BE2C (cell line): ENCODE results near the gene CYP4V2.
"Not testable (repeated sequence)": the region's sequence is repeated elsewhere in the genome, so short reads cannot be mapped to it uniquely, and the experiment has no call there.

Experiments
- DNase-seq: peaks from one replicate; pipeline ENCODE4 v3.0.0-alpha.2; 2020
- H3K27me3 ChIP-seq: fragments of 250-450 bp; sonication (Bioruptor Pico); 2 replicates; pipeline ENCODE4 v1.5.1; 2020; ENCODE audit warnings: mild to moderate bottlenecking
- H3K36me3 ChIP-seq: fragments of 250-450 bp; sonication (Bioruptor Pico); 2 replicates; pipeline ENCODE4 v1.5.1; 2020; ENCODE audit warnings: mild to moderate bottlenecking
- H3K4me1 ChIP-seq: fragments of 250-450 bp; sonication (Bioruptor Pico); 2 replicates; pipeline ENCODE4 v1.5.1; 2020
- H3K4me3 ChIP-seq: 2 replicates; pipeline ENCODE4 v1.5.1; 2011; ENCODE audit warnings: low read depth, low read length
- H3K9me3 ChIP-seq: fragments of 250-450 bp; sonication (Bioruptor Pico); 2 replicates; pipeline ENCODE4 v1.5.1; 2020
- TF ChIP-seq, protein P1 (sequence below): IDR thresholded peaks from 2 replicates; pipeline ENCODE4 v1.5.1; 2012; ENCODE audit warnings: mild to moderate bottlenecking, low read depth, low read length

The CYP4V2 gene

DNA sequence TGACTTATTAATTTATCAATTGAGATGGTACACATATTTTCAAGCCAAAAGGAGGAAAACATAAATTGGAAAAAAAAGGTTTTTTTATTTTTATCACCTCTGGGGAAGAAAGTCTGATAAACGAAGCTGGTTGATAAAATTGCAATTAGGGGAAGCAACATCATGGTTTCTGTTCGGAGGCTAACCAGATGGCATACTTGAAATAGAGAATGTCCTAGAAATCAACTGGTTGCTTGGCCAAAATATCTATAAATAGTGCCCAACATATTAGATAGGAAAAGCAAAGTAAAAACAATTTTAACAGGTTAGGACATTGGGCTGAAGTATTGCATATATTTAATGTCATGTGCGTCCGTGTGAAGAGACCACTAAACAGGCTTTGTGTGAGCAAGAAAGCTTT, 50.2 kb downstream of the CYP4V2 start:
- Histone ChIP-seq H3K36me3 (no peaks in the 10 kb centered on the region), H3K4me3 (no peak overlapping the region), H3K4me1 (no peaks in the 10 kb centered on the region), H3K27me3 (no peaks in the 10 kb centered on the region), H3K9me3 (no peaks in the 10 kb centered on the region)
- TF ChIP-seq, protein P1, sequence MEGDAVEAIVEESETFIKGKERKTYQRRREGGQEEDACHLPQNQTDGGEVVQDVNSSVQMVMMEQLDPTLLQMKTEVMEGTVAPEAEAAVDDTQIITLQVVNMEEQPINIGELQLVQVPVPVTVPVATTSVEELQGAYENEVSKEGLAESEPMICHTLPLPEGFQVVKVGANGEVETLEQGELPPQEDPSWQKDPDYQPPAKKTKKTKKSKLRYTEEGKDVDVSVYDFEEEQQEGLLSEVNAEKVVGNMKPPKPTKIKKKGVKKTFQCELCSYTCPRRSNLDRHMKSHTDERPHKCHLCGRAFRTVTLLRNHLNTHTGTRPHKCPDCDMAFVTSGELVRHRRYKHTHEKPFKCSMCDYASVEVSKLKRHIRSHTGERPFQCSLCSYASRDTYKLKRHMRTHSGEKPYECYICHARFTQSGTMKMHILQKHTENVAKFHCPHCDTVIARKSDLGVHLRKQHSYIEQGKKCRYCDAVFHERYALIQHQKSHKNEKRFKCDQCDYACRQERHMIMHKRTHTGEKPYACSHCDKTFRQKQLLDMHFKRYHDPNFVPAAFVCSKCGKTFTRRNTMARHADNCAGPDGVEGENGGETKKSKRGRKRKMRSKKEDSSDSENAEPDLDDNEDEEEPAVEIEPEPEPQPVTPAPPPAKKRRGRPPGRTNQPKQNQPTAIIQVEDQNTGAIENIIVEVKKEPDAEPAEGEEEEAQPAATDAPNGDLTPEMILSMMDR: no peak
- DNase-seq: no peak

DNA sequence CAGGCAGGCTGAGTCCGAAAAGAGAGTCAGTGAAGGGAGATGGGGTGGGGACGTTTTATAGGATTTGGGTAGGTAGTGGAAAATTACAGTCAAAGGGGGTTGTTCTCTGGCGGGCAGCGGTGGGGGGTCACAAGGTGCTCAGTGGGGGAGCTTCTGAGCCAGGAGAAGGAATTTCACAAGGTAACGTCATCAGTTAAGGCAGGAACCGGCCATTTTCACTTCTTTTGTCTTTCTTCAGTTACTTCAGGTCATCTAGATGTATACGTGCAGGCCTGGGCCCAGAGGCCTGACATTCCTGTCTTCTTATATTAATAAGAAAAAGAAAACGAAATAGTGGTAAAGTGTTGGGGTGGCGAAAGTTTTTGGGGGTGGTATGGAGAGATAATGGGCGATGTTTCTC, 50.7 kb downstream of the CYP4V2 start:
- not testable (repeated sequence) for DNase-seq, H3K36me3 ChIP-seq, H3K4me1 ChIP-seq, H3K27me3 ChIP-seq, H3K9me3 ChIP-seq, H3K4me3 ChIP-seq

DNA sequence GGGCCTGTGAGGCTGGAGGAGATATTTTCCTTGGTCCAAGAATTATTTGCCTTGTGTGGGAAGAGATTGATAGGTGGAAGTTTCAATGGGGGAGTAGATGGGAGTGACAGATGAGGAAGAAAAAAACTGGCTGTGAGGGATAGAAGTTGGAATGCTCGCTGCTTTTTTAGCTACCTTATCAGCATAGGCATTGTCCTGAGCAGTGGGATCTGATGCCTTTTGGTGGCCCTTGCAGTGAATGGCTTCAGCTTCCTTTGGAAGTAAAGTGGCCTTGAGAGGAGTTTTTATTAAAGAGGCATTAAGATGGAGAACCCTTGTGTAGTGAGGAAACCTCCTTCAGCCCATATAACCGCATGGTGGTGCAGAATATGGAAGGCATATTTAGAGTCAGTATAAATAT, 52.0 kb downstream of the CYP4V2 start:
- Histone ChIP-seq H3K4me1 (no peaks in the 10 kb centered on the region), H3K36me3 (no peaks in the 10 kb centered on the region), H3K27me3 (no peaks in the 10 kb centered on the region), H3K4me3 (no peak overlapping the region), H3K9me3 (no peaks in the 10 kb centered on the region)
- TF ChIP-seq, protein P1: no peak
- no peak for DNase-seq

DNA sequence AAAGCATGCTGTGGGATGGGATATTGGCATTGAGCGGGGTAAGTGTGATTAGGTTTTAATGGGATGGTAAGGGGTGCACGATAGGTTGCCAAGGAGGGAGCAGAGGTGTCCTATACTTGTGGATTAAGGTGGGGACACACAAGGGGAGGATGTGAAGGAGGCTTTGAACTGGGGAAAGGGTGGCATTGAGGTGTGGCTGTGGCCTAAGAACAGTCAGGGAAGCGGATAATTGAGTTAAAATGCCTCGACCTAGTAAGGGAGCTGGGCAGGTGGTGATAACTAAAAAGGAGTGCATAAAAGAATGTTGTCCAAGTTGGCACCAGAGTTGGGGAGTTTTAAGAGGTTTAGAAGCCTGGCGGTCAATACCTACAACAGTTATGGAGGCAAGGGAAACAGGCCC, 53.5 kb downstream of the CYP4V2 start:
- Histone ChIP-seq H3K4me3 (no peak overlapping the region), H3K27me3 (no peaks in the 10 kb centered on the region), H3K9me3 (no peaks in the 10 kb centered on the region), H3K36me3 (no peaks in the 10 kb centered on the region), H3K4me1 (no peaks in the 10 kb centered on the region)
- TF ChIP-seq, protein P1: no peak
- DNase-seq: no peak

DNA sequence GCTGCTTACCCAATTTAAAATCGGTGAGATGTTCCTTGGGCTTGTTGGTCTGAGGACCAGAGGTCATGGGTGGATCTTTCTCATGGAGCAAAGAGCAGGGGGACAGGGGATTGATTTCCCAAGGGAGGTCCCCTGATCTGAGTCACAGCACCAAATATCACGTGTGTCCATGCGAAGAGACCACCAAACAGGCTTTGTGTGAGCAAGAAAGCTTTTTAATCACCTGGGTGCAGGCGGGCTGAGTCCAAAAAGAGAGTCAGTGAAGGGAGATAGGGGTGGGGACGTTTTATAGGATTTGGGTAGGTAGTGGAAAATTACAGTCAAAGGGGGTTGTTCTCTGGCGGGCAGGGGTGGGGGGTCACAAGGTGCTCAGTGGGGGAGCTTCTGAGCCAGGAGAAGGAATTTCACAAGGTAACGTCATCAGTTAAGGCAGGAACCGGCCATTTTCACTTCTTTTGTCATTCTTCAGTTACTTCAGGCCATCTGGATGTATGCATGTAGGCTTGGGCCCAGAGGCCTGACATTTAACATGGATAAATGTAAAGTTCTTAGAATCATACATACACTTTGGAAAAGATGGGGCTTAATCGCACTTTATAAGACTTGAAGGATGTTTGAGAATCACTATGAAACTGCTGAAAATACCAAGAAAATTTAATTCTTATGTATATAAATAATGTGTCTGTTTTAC, 55.8 kb downstream of the CYP4V2 start:
- not testable (repeated sequence) for DNase-seq, H3K27me3 ChIP-seq, H3K9me3 ChIP-seq, H3K4me3 ChIP-seq, H3K4me1 ChIP-seq, H3K36me3 ChIP-seq

DNA sequence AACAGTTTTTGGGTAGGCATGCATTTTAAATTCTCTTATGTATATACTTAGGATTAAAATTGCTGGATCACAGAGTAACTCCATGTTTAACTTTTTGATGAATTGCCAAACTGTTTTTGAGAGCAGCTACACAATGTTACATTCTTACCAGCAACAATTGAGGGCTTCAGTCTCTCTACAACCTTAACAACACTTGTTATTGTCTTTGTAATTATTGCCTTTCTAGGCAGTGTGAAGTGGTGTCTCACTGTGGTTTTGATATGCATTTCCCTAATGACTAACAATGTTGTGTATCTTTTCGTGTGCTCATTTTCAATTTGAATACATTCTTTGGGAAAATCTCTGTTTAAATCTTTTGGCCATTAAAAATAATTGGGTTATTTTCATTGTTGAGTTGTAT, 57.3 kb downstream of the CYP4V2 start:
- Histone ChIP-seq H3K27me3 (no peaks in the 10 kb centered on the region; the same call in none of the 2 replicates), H3K9me3 (no peaks in the 10 kb centered on the region), H3K36me3 (no peaks in the 10 kb centered on the region), H3K4me1 (no peaks in the 10 kb centered on the region), H3K4me3 (no peak overlapping the region)
- no peak for DNase-seq
- TF ChIP-seq, protein P1: no peak

DNA sequence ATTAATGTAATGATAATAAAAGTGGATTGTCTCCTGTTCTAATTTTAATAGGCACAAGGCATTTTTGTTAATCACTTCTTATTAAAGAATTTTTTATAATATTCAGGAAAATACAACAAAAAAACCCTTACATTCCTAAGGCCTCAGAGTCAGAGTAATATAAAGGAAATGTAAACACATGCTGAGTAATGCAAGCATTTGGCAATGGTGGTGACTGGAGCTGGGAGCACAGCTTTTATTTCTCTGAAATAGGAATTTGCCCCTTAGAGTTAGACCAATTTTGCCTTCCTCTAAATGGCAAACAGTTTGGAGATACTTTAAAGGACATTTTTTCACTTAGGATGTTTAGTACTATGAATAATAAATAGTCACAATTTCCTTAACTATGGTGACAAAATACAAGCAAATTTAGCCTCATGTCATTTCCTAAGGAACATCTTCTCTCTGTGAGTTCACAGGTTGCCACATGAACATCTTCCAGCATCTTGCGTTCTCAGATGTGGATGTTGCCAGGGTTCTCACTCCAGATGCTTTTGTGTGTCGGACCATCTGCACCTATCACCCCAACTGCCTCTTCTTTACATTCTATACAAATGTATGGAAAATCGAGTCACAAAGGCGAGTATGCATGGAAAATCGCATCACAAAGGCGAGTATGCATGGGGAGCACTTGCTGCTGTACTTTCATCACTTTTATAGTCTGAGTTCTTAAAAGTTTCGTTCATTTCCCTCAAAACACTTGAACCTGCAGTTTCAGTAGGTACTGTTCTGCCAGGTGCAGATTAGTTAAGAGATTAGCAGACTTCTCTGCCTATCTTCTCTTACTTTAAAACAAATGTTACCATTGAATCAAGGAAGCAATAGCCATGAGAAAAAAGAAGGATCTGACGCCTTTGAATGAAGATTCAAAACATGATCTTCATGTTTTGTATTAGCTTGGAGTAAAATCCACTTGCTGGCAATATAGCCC, 58.7 kb downstream of the CYP4V2 start:
- H3K27me3 ChIP-seq: no peaks in the 10 kb centered on the region; the same call in none of the 2 replicates
- TF ChIP-seq, protein P1: no peak
- no peaks in the 10 kb centered on the region for H3K36me3 ChIP-seq
- no peaks in the 10 kb centered on the region for H3K9me3 ChIP-seq
- DNase-seq: no peak
- H3K4me1 ChIP-seq: no peaks in the 10 kb centered on the region
- H3K4me3 ChIP-seq: no peak overlapping the region
